Testis (tissue), 3 donors: ENCODE measurements around the gene FCHSD2. TPM values are rescaled to one million over a fixed set of nuclear protein-coding genes. Genes with fewer than 3 reads are reported as not detected.

Experiments
- DNase-seq: peaks from one replicate; pipeline ENCODE4 v3.0.0-alpha.2; 2019
- H3K27ac ChIP-seq, 2 donors: fragments of 200-600 bp; sonication (generic); one replicate each; pipeline ENCODE4 v1.5.1; 2019
- H3K27me3 ChIP-seq: fragments of 200-600 bp; sonication (generic); one replicate; pipeline ENCODE4 v1.5.1; 2019
- H3K36me3 ChIP-seq: fragments of 200-600 bp; sonication (generic); one replicate; pipeline ENCODE4 v1.5.1; 2017; ENCODE audit warnings: low read depth; ENCODE audit errors: missing control alignments
- H3K4me1 ChIP-seq: fragments of 200-600 bp; sonication (generic); one replicate; pipeline ENCODE4 v1.5.1; 2019
- H3K4me3 ChIP-seq, 2 donors: fragments of 200-600 bp; sonication (generic); one replicate each; pipeline ENCODE4 v1.5.1; 2017 to 2019
- H3K9me3 ChIP-seq: fragments of 200-600 bp; sonication (generic); one replicate; pipeline ENCODE4 v1.5.1; 2017
- CTCF ChIP-seq, 3 experiments: fragments of 450-650 bp in 2 of 3; fragments of 200-600 bp in 1 of 3; sonication (generic) in 1 of 3; IDR thresholded peaks; one replicate each; pipeline ENCODE4 v1.5.1; 2016 to 2019; ENCODE audit warnings: antibody characterized with exemption in 3 of 3, mild to moderate bottlenecking in 2 of 3, moderate library complexity in 1 of 3
- POLR2A ChIP-seq: fragments of 450-650 bp; IDR thresholded peaks from one replicate; pipeline ENCODE4 v1.6.1; 2017; ENCODE audit warnings: antibody characterized with exemption, mild to moderate bottlenecking, moderate library complexity
- WGBS, 2 donors: methylation state at CpG; one replicate each; pipeline ENCODE4 v1.1.5; 2018; 5-methylcytosine and 5-hydroxymethylcytosine counted together
- intact Hi-C: fragments of 100-400 bp; cut with DNase I; formaldehyde crosslinking; loops from one replicate; pipeline ENCODE4 v1.15.1; 2023; ENCODE audit warnings: low total_unique reads
- polyA plus RNA-seq: library from polyadenylated mRNA; stranded (reverse); fragments of 350-450 nt; fragmentation: Illumina TruSeq; extraction: RNeasy Lipid Tissue Mini Kit (QIAGEN cat#74804); gene quantifications from one replicate; pipeline ENCODE4 v1.2.3, GENCODE V29; 2014; ENCODE audit warnings: low read depth, low replicate concordance; ENCODE audit not compliant: insufficient read depth
- total RNA-seq, 2 donors: library from RNA; depleted of rRNA; stranded (reverse); fragments of >200 nt; gene quantifications; one replicate each; pipeline ENCODE4 v1.2.3, GENCODE V29; 2016

FCHSD2 gene
- total and polyA plus RNA-seq, 3 donors from 2014 or later: 44.0 to 69.6 (median 65.9) TPM

GRCh38 chr11:73177778-73178539 is 35.8 kb upstream of the FCHSD2 start:
- Histone ChIP-seq H3K4me1 (peaks cover 46% of the 10 kb centered on the region), H3K27me3 (no peaks in the 10 kb centered on the region), H3K36me3 (no peaks in the 10 kb centered on the region), H3K4me3 (no peak overlapping the region), H3K9me3 (no peaks in the 10 kb centered on the region), H3K27ac (peak overlapping the region; percentile 77 to 83)
- intact Hi-C loops: loop anchor here (5.0 kb wide), 1 partner anchor 346 kb away; no protein-coding TSS in a partner anchor
- WGBS, 2 donors: 47 to 68% methylated on average over 10 to 15 of the region's 15 CpGs
- DNase-seq: peak; percentile 90
- TF ChIP-seq POLR2A (no peak), CTCF (IDR thresholded peaks at IDR 0.05) (peak; percentile 74 to 88 (median 76))

- peak; percentile 76 for DNase-seq
- no peaks in the 10 kb centered on the region for H3K27me3 ChIP-seq
- H3K27ac ChIP-seq: peak overlapping the region; percentile 77 to 83
- peaks cover 46% of the 10 kb centered on the region for H3K4me1 ChIP-seq
- no peak for TF ChIP-seq POLR2A
- TF ChIP-seq CTCF (IDR thresholded peaks at IDR 0.05): no peak
- H3K4me3 ChIP-seq: no peak overlapping the region
- intact Hi-C loops: loop anchor here (5.0 kb wide), 1 partner anchor 345 kb away; no protein-coding TSS in a partner anchor
- H3K36me3 ChIP-seq: no peaks in the 10 kb centered on the region
- WGBS, 2 donors: 38% methylated on average over 3 of the region's 3 CpGs; no CpG with 5 or more reads in 1 of the 2 donors
- H3K9me3 ChIP-seq: no peaks in the 10 kb centered on the region
These were observed 35.3 kb upstream of the FCHSD2 start for GRCh38 chr11:73177380-73177777.

GRCh38 chr11:73176874-73177155 is 34.7 kb upstream of the FCHSD2 start:
- H3K27me3 ChIP-seq: no peaks in the 10 kb centered on the region
- H3K9me3 ChIP-seq: no peaks in the 10 kb centered on the region
- DNase-seq: no peak
- intact Hi-C loops: loop anchor here (5.0 kb wide), 1 partner anchor 345 kb away; no protein-coding TSS in a partner anchor
- TF ChIP-seq CTCF (IDR thresholded peaks at IDR 0.05): no peak
- TF ChIP-seq POLR2A: no peak
- WGBS, 2 donors: 90 to 91% methylated on average over 1 of the region's 1 CpG
- H3K36me3 ChIP-seq: no peaks in the 10 kb centered on the region
- H3K4me3 ChIP-seq: no peak overlapping the region
- peaks cover 46% of the 10 kb centered on the region for H3K4me1 ChIP-seq
- H3K27ac ChIP-seq: peak overlapping the region; percentile 77 to 83

GRCh38 chr11:73176145-73176873 is 34.2 kb upstream of the FCHSD2 start:
- WGBS, 2 donors: 57 to 65% methylated on average over 5 of the region's 5 CpGs
- Histone ChIP-seq H3K27ac (peak overlapping the region; percentile 77 to 83), H3K4me3 (no peak overlapping the region), H3K9me3 (no peaks in the 10 kb centered on the region), H3K36me3 (no peaks in the 10 kb centered on the region), H3K4me1 (peaks cover 47% of the 10 kb centered on the region), H3K27me3 (no peaks in the 10 kb centered on the region)
- DNase-seq: peak; percentile 54
- intact Hi-C loops: loop anchor here (5.0 kb wide), 1 partner anchor 344 kb away; no protein-coding TSS in a partner anchor
- TF ChIP-seq POLR2A (no peak), CTCF (IDR thresholded peaks at IDR 0.05) (no peak)
